Stimulated activated CD4-positive, alpha-beta T cell treated with anti-CD3 and anti-CD28 coated beads, TNF-alpha, amount 100 ng/mL, for 1 hour (primary cell): ENCODE results near the gene ORMDL3.

Source experiments
- DNase-seq, 3 donors: peaks; one replicate each; pipeline ENCODE4 v3.0.0-alpha.2; 2020; ENCODE audit warnings: low read depth in 3 of 3, low spot score in 1 of 3

ORMDL3 gene, protein sequence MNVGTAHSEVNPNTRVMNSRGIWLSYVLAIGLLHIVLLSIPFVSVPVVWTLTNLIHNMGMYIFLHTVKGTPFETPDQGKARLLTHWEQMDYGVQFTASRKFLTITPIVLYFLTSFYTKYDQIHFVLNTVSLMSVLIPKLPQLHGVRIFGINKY

DNA sequence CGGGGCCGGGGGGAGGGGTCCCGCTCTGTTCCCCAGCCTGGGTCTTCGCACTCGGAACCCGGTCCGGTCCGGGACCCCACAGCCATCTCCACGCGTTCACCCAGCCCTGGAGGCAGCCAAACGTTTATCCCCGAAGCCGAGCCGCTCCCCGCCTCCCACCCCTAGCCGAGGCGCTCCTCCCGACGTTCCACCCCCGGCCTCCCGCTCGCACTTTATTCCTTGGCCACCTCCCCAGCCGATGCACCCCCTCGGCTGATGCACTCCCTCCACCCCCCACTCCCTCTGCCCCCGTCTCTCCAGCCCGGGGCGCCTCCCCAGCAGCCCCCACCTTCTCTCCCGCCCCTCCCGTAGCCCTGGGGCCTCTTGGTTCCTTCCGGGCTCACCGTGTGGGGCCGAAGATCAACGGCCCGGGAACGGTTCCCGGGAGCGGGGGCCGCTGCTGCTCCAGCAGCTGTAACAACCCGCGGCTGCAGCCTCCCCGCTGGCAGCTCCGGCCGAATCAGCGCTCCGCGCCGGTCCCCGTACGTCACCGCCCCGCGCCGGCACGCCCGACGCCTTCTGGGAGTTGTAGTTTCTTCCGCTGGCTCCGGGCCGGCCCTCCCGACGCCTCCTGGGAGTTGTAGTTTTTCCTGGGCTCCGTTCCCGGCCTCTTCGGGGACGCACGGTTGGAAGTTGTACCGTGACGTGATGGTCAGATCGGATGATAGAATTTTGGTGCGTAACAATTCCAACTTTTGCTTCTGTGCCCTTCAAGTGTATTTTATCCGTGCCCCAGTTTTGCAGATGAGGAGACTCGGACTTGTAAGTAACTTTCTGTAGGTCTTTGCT, at the start of gene ORMDL3, which contains the start of gene LRRC3C:
Gene ORMDL3, minus strand, starts transcription at position 501 of the 828 bp plus-strand sequence. CDS start 3,398 bp downstream, outside the sequence.
Gene LRRC3C, plus strand, starts transcription at position 632 of the 828 bp plus-strand sequence. CDS start 13,792 bp downstream, outside the sequence.
- DNase-seq, result peak; percentile 72 to 81 (median 79)

GRCh38 chr17:39975801-39976200, 48.4 kb upstream of the ORMDL3 start:
- no peak for DNase-seq

GRCh38 chr17:39974433-39974832, 47.0 kb upstream of the ORMDL3 start:
- DNase-seq, result no peak

DNA sequence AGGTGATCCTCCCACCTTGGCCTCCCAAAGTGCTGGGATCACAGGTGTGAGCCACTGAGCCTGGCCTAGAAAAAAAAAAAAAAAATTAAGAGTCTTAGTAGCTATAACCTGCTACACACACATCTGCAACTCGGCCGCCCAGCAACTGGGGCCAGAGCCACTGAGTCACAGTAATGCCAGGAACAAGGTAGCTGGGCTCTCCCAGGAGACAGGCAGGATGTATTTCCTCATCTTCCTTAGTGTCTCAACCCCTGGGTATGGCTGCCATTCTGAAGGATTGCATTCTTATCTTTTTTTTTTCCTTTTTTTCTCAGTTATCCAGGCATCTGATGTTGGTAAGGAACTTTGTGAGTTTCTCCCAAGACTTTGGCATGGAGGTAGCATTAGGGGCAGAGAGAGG, 46.1 kb upstream of the ORMDL3 start:
- no peak for DNase-seq

DNA sequence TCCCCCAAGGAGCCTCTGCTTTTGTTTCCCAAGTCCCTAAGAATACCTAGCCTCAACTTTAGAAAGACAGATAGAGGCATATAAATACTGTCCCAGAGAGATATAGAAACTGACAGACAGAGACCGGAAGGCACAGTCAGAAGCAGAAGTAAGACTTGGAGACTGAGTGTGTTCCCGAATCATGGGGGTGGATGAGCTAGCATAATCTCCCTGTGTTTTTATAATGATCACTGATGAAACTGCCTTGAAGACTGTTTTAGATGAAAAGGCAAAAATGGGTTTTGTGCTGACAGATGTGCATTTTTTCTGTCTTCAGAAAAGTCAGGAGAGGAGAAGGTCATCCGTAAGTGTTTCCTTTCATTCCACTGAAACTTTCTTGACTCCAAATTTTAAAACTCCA, 44.9 kb upstream of the ORMDL3 start:
- no peak for DNase-seq

DNA sequence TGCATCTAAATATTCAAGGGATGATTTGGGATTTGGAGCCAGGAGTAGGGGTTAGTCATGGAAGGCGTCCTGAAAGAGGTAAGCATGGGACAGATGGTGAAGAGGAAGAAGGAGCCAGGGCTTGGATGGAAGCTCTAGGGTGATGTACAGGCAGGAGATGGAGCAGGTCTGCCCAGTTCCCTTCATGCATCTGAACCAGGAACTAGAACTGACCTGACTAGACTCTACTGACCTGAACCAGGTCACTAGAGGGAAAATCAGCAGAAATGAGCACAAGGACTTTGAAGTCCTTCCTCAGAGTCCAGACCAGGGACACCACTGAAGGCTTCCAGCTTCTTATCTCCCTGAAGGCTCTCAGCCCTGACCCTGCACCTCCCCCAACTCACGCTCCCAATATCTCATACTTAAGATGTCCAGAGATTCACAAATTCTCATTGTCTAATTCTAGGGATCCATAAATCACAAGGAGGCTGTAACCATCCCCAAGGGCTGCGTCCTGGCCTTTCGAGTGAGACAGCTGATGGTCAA, 43.7 kb upstream of the ORMDL3 start:
- DNase-seq, result no peak

DNA sequence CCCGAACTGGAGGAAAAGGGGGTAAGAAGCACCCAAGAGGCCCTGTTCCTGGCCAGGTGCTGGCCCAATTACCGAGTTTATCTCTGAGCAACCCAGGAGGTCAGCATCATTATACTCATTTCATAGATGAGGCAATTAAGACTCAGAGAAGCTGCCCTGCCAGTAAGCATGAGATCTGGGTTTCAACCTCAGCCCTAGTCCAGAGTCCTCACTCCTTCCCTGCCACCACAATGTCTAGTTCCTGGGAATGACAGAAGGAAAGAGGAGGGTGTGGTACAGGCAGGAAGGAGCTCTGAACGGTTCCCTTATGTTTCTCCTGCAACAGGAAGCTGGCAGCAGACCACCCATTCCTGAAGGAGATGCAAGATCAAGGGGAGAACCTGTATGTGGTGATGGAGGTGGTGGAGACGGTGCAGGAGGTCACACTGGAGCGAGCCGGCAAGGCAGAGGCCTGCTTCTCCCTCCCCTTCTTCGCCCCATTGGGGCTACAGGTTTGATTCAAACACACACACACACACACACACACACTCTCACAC, 42.8 kb upstream of the ORMDL3 start:
- no peak for DNase-seq

- no peak for DNase-seq
Measured at GRCh38 chr17:39969375-39969774, 42.0 kb upstream of the ORMDL3 start.

DNA sequence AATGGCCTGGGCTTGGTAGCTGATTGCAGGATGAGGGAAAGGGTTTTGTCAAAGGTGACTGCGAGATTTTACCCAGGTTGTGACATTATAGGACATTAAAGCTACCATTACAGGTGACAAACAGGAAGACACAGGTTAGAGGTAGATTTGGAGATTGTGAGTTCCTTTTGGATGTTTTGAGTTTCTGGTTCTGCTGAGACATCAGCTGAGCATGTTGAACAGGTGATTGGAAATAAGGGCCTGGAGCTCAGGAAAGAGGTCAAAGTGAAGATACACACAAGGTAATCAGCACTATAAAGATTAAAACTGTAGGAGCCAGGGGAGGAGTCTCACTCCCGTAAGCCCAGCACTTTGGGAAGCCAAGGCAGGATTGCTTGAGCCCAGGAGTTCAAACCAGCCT, 41.4 kb upstream of the ORMDL3 start:
- DNase-seq, result no peak

DNA sequence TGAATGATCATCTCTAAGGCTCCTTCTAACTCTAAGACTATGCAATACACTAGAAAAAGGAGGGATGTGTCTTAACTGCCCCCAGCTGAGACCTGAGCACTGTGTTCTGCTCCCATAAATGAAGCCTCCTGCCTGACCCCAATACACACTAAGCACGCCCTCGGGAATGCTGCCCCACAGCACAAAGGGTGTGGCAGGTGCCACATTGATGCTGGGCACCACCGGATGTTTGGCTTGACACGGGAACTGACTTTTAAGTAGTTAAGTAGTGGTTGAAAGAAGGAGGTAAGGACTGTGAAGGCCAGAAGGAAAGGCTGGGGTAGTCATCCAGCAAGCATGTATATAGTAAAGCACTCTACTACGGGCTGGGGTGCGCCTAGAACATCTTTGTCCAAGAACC, 39.4 kb upstream of the ORMDL3 start:
- no peak for DNase-seq

GRCh38 chr17:39965017-39965699, 37.8 kb upstream of the ORMDL3 start:
- no peak for DNase-seq

DNA sequence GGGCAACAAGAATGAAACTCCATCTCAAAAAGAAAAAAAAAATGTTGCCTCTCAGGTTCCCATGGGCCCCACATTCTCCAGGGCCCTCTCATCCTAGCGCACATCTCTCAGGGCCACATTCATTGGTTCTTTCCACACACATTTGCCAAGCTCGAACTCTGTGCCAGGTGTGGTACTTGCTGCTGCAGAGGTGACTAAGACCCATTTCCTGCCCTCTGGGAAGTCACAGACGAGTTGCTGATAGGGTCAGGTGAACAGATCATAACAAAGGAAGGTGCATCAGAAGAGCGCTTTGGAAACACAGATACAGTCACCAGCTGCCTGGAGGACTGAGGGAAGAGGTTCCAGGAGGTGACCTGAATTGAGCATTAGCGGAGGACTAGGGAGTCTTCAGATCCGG, 36.4 kb upstream of the ORMDL3 start:
- DNase-seq, result peak in 2 of 3 donors; percentile 17 to 24

DNA sequence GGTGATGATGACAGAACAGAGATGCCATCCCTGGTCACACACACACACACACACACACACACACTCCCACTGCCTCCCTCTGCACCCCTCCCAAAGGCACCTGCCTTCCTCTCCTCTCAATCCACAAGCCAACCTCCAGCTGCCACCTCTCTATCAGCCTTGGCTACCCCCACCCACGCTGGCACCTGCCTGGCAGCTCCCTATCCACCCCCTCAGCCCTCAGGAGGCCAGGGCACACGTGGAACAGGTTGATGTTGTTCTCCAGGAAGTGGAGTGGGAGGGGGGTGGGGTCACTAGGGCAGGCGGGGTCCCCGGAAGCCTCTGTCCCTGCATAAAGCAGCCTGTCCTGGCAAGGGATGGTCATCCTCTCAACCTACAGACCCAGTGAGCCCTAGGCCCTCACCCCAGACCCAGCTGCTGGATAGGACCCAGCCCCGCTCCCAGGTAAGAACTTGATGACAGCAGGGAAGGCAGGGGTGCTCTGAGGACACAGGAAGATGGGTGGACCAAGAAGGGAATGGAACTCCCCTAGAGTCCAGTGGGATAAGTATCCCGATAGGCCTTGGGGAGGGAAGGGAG, 35.3 kb upstream of the ORMDL3 start, which contains the start of gene GSDMA:
Gene GSDMA, plus strand, starts transcription at position 363 of the 579 bp plus-strand sequence. CDS start 2,684 bp downstream, outside the sequence.
- no peak for DNase-seq

- no peak for DNase-seq
Measured at GRCh38 chr17:39960524-39961041, 33.2 kb upstream of the ORMDL3 start.

GRCh38 chr17:39955726-39956225, 28.4 kb upstream of the ORMDL3 start:
- DNase-seq, result no peak

GRCh38 chr17:39954876-39955275, 27.5 kb upstream of the ORMDL3 start:
- no peak for DNase-seq

DNA sequence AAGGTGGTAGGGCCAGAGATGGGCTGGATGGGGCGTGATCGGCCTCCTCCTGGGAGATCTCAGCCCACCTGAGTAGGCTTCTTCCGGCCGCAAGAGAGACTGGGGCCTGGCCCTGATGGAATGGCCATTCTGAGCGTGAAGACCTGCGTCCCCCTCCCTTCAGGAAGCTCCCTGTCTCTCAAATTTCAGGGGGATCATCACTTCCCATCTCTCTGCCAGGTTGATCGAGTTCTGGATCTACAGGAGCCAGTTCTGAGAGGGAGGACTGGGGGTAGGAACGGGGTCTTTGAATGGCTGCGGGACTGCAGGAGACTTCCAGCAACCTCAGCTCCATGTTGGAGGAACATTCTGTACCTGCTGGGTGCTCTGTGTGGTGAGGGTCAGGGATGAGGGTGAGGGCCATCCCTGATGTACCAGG, 26.1 kb upstream of the ORMDL3 start:
- no peak for DNase-seq

DNA sequence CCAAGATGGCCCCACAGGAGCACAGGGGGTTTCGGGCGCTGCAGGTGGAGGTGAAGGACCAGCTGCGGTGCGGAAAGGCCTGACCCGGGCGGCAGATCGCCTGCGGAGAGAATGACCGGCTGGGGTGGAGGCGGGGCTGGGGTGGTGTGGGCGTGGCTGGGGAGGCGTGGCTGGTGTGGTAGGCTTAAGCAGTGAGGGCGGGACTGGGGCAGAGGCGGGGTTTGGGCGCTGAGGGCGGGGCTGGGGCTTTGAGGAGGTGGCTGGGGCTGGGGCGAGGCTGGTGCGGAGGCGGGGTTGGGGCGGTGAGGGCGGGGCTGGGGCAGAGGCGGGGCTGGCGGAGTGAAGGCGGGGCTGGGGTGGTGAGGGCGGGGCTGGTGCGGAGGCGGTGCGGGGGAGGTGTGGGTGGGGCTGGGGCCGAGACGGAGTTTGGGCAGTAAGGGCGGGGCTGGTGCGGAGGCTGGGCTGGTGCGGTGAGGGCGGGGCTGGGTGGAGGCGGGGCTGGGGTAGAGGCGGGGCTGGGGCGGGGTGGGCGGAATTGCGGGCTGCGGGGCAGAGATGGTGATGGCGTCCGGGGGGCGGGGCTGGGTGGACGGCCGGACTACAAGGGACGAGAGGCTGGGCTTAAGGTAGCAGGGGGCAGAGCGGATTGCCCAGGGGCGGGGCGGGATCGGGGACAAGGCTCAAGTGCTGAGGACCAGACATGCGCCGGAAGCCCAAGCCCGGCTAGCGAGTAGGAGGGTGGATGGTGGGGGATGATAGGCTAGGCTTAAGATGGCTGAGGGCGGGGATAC, 25.5 kb upstream of the ORMDL3 start:
- DNase-seq, result peak; percentile 82 to 97 (median 92)

DNA sequence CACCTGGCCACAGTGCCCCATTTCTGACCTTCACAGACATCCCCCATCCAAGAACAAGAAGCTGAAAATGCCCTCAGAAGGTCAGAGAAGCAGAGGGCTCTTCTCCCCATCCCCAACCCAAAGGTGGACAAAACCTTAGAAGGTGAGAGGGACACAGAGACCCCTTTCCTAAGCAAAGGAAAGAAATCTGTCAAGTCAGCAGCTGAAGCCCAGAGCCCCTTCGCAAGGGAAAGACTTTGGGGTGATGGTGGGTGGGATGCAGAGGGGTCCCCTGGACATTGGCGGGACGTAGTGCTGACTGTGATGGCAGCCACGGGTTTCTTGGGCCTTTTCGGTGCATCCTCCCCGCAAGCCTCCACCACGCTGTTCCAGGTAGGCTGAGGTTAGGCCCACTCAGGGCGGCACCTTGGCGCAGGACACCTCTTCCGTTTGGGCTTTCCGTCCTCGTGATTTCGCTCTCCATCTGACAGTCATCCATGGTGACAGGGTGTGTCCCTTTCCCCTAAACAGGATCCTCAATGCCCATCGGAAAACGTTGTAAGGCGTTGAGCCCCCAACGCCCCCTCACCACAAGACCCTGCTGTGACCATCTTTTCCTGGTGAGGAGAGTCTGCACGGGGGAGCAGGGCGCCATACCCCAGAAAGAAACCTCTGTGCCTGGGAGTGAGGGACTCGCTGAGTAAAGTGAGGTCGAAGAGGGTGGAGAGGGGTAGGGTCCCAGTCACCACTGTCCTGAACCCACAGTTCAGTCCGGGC, 24.7 kb upstream of the ORMDL3 start:
- DNase-seq, result no peak
